SHP77 (cell line): ENCODE measurements around the gene EBPL.
"Not testable (repeated sequence)": the region's sequence is repeated elsewhere in the genome, so short reads cannot be mapped to it uniquely, and the experiment has no call there.

Source experiments
- DNase-seq, 2 experiments: peaks; one replicate each; lab custom pipeline; 2025; lab: John Stamatoyannopoulos, UW

Gene EBPL

DNA sequence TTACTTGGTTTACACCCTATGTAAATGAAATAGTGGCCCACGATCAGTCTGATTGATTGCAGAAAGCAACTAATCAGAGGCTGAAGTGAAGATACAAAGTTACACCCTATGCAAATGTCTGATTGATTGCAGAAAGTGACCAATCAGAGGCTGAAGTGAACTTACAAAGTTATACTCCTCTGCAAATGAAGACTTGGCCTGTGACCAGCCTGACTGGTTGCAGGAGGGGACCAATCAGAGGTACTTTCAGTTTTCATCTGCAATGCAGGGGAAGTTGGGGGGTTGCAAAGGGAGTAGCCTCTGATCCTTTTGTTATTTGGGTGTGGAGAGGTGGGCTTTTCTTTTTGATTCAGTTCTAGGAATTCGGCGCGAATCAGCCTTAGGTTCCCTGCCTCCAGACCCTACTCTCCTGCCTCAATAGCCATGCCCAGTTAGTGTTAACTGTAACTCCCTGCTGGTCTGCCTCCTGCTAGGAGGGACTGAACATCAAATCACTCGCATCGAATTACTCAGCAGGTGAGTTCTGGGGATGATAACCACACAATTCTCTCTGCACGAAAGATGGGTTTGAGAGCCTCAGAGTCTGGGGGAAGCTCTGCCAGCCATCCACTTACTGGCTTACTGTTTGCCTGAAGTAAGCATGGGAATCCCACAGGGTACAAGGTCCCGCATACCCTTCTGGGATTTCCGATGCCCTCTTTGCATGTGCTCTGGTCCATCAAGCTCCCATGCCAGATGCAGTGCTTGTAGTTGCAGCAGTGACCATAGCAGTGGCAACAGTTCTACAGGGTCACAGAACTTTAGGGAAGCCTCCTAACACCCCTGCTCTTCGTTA, 55.5 kb downstream of the EBPL start:
- DNase-seq, result no peak

DNA sequence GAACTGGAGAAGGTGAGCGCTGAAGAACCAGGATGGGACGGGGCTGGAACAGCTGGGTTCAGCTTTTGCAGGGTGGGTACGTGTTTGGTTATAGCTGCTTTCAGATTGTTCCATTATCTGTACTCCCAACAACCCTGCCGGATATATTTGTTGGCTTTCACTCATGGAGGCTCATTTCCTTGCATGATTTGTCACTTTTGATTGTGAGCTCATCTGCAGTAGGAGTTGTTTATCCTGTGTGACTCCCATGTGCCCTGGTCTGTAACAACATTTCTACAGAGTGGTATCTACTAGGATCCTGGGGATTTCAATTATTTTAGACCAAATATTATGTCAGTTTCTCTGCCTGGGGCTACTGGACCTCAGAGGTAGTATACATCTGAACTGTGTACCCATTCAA, 57.6 kb downstream of the EBPL start:
- DNase-seq, result no peak

DNA sequence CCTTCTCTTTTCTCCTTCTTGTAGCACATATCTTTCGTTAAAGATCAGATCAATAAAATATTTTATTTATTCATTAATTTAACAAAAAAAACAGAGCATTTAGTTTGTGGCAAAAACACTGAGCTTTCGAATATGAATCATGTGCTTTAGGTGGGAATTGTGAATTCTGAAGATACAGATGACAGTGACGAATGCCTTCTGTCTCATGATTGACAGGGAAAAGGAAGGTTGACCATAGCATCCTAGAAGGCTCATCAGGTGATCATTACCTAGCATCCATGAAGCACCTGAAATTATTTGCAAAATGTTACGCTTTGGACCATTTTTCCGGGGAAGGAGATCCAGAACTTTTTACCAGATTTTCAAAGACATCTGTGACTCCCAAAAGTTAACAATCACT, 59.1 kb downstream of the EBPL start:
- DNase-seq, result no peak

DNA sequence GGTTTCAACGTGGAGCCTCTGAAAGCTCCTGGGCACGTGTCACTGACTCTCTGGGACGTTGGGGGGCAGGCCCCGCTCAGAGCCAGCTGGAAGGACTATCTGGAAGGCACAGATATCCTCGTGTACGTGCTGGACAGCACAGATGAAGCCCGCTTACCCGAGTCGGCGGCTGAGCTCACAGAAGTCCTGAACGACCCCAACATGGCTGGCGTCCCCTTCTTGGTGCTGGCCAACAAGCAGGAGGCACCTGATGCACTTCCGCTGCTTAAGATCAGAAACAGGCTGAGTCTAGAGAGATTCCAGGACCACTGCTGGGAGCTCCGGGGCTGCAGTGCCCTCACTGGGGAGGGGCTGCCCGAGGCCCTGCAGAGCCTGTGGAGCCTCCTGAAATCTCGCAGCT, 60.7 kb downstream of the EBPL start:
- DNase-seq, result no peak

DNA sequence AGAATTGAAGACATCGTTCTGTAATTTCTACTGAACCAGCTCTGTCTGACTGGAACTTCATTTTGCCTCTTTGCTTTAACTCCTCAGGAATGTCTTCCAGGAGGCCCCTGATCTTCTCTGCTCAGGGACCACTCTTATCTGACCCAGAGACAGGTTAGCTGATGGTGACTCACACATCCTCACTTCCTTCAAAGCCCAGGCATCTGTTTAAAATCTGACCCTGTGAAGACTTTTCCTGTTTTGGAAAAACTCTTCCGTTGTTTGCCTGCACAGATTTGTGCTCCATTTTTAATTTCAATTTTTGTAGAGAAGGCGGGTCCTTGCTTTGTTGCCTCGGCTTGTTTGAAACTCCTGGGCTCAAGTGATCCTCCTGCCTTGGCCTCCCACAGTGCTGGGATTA, 61.3 kb downstream of the EBPL start:
- DNase-seq, result no peak

DNA sequence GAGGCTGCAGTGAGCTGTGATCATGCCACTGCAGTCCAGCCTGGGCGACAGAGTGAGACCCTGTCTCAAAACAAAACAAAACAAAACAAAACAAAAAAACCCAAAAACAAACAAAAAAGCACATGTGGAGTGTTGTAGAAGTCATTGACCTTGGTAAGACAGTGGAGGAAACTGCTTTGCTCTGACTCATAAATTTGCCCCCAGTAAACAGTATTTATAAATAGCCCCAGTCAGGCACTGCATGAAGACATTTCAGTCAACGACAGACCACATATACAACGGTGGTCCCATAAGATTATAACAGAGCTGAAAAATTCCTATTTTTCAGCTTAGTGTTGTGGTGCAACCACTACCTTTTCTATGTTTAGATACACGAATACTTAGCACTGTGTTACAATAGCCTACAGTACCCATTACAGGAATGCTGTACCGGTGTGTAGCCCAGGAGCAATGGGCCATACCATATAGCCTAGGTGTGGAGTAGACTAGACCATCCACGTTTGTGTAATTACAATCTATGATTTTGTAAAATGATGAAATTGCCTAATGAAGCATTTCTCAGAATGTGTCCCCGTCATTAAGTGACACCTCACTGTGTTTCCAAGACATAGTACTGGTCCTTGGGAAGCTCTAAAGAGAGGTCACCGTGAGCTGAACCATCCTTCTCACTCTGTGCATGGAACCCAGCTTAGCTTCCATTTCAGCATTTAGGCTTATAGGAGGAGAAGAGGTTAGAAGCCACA, 61.9 kb downstream of the EBPL start:
- DNase-seq, result no peak

DNA sequence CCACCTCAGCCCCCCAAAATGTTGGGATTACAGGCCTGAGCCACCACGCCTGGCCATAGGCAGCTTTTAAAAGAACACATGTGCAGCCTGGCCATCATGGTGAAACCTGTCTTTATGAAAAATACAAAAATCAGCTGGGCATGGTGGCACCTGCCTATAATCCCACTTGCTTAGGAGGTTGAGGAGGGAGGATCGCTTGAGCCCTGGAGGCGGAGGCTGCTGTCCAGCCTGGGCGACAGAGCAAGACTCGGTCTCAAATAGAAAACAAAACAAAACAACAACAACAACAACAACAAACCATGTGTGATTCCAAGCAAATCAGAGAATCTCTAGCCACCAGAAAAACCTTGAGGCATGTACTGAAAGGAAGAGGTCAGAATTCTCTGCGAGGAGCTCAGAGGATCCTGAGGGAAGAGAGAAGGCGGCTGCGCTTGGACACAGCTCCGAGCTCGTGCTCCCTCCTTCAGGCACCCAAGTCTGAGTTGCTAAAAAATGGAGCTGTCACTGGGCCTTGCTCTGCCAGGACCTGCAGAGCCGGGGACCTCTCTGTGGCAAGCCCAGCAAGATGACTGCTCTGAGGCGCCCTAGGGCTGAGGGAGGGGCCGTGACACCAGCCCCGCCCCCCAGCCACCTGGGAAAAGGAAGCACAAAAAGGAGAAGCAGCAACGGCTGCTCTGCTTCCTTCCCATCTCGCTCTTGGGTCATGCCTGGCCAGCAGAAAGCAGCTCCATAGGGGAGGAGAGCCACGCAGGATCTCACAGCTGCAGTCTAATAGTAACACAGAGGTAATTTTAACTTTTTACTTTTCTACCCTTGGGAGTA, 63.2 kb downstream of the EBPL start, which contains the start of gene ARL11:
TSS of gene ARL11 (plus strand) at position 677 of the 822 bp plus-strand sequence. CDS start 1,941 bp downstream, outside the sequence.
- DNase-seq, result no peak

DNA sequence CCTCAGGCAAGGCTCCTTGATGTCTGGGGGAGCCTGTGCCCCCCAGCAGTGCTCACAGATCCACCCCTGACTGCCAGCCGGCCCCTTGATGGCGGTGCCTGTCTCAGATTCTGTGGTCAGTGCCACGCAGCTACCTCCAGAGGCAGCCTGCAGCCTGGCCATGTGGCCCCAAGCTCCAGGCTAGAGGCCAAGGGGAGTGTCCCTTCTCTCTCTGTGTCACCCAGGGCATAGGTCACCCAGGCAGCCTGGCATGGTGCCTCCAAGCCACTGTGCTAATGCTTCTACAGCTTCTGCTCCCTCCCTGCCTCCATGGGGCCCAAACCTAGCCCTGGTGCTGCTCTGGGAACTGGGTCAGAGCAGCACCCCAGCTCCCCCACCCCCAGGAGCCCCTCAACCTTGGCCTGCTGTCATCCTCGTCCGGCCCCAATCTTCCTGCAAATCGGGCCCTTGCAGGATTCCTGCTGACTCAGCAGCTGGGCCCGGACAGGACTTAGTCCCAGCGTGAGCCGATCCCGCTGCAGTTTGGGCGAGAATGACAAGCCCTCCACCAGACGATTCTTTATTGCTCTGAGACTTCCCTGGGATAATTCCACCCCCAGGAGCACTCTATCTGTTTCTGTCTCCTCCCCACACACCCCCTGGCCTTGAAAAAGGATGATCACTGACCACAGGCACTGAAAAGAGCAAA, 65.8 kb downstream of the EBPL start:
- DNase-seq, result no peak

DNA sequence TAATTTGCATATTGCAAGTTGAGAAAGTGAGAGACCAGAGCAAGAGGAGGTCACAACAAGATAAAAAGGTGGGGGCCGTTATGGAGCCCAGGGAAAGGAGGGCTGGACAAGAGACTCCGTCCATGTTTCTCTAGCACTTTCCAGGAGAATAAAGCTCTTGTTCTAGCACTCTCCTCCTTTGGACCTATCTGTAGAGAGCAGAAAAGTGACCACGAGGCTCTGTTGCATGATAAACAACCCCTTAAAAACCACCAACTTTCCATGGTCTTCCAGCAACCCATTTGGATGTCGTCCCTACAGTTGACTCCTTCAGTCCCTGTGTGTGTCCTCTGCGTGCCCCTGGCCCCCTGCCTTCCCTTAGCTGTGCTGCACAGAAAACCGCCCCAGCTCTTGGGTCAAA, 67.1 kb downstream of the EBPL start:
- DNase-seq, result no peak

DNA sequence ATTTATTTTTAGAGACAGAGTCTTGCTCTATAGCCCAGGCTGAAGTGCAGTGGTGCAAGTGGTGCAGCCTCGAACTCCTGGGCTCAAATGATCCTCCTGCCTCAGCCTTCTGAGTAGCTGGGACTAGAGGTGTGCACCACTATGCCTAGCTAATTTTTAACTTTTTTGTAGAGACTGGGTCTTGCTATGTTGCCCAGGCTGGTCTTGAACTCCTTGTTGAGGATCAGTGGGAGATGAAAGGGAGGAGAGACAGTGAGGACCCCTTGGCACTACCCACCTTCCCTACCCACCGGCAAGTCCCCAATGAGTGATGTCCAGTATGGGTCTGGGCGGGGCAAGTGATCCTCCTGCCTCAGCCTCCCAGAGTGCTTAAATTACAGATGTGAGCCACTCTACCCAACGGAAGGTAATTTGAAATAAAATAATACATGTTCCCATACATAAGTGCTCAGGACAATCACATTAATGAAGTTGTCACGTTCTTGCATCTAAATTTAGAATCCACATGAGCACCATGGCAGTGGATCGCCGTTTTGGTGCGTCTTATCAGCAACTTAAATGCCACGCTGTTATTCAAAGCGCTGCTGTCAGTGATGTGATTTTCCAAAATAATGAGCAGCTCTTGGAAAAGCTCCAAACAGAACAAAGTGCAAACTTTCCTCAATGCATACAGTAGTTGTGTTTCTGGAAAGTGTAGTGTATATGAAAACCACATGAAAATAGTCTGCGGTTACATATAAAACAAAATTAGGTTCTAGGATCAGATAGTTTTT, 68.9 kb downstream of the EBPL start:
- DNase-seq, result no peak

DNA sequence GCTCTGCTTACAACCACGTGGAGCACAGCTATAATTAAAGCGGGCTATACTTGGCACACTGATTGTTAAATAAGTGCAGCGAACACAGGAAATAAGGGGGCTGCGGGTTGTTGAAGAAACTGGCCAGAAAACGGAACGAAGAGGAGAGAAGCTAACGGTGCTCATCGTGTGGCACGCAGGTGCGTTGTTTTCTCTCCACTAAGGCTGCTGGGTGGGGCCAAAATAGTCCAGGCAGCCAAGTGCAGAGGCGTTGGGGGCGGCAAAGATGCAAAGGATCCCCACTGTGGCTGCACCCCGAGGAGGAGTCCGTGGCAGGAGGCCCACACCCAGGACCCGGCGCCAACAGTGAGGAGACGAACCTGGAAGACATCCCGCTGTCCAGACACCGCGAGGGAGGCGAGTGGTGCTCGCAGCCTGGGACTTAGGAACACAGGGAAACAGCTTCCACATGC, 71.1 kb downstream of the EBPL start:
- no peak for DNase-seq

DNA sequence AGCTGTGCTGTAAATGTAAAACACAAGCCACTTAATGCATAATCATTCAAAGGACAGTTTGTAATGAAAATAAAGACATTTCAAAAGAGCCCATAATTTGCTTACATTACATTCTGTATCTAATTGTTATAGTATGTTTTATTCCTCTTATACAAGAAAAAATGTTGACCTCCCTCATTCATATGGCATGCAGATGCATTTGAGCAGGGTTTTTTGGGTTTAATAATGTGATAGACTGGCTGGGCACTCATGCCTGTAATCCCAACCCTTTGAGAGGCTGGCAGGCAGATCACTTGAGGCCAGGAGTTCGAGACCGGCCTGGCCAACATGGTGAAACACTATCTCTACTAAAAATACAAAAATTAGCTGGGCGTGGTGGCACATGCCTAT, 74.6 kb downstream of the EBPL start:
- DNase-seq, result no peak

DNA sequence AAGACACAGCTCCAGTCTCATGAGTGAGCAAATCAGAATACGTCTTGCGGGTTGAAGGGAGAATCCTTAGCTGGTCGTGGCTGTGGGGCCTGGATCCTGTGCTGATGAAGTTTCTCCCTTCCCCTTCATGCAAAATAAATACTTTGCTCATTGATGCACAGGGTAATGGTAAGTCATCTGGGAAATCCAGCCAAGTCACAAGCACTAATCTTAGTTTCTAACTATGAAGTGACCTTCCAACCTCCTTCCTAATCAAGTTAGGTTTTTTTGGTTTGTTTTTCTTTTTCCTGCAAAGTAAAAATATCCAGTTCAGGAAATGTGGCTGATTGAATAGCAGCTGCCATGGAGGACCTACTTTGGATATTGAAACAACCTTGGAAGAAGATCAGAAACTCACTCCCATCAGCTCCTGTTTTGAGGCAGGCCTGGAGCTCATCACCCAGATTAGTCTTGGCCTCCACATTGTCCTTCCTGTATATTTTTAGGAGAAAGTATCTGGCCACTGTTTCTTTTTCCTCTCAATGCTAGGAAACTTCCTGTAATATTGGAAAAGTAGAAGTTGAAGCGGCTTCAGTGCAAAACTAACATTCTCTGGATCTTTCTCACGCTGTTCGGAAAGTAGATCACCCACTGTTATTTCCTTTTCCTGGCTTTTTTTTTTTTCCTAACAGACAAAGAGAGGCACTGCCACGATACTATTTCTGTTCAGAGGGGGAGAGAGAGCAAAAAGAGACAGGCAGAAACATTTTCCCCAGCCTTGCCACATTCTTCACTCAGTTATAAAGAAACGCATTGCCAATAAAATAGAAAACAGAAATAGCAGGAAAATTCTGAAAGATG, 75.2 kb downstream of the EBPL start:
- DNase-seq, result no peak

DNA sequence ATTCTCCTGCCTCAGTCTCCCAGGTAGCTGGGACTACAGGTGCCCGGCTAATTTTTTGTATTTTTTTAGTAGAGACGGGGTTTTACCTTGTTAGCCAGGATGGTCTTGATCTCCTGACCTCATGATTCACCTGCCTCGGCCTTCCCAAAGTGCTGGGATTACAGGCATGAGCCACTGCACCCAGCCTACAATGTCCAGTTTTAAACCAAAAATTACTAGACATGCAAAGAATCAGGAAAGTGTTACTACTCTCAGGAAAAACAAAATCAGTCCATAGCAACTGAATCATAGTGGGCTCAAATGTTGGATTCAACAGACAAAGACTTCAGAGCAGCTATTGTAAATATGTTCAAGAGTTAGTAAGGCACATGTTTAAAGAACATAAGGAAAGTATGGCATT, 79.2 kb downstream of the EBPL start:
- not testable (repeated sequence) for DNase-seq
